Duodenal mucosa (tissue), 2 donors: ENCODE data around the gene KSR1.
"Not testable (repeated sequence)": the region's sequence is repeated elsewhere in the genome, so short reads cannot be mapped to it uniquely, and the experiment has no call there.

ENCODE experiments used
- H3K27ac ChIP-seq: one replicate; pipeline ENCODE4 v1.7.0; 2013; ENCODE audit warnings: low read depth, low read length
- H3K27me3 ChIP-seq, 2 donors: one replicate each; pipeline ENCODE4 v1.7.0; 2013; ENCODE audit warnings: low read length in 2 of 2, control low read depth in 1 of 2; ENCODE audit not compliant: insufficient read depth in 2 of 2, control insufficient read depth in 1 of 2
- H3K36me3 ChIP-seq, 2 donors: one replicate each; pipeline ENCODE4 v1.7.0; 2013; ENCODE audit warnings: low read length in 2 of 2, control low read depth in 1 of 2; ENCODE audit not compliant: insufficient read depth in 2 of 2, control insufficient read depth in 1 of 2
- H3K4me1 ChIP-seq, 2 donors: one replicate each; pipeline ENCODE4 v1.7.0; 2013; ENCODE audit warnings: low read length in 2 of 2, control low read depth in 1 of 2; ENCODE audit not compliant: insufficient read depth in 2 of 2, control insufficient read depth in 1 of 2
- H3K4me3 ChIP-seq, 2 donors: one replicate each; pipeline ENCODE4 v1.7.0; 2013; ENCODE audit warnings: low read length in 2 of 2, low read depth in 1 of 2
- H3K9ac ChIP-seq, 2 donors: one replicate each; pipeline ENCODE4 v1.7.0; 2013; ENCODE audit warnings: low read length in 2 of 2, low read depth in 1 of 2
- H3K9me3 ChIP-seq, 2 donors: one replicate each; pipeline ENCODE4 v1.7.0; 2013; ENCODE audit warnings: low read length in 2 of 2, control low read depth in 1 of 2; ENCODE audit not compliant: control insufficient read depth in 1 of 2

KSR1 gene

GRCh38 chr17:27660436-27660835, 204.2 kb downstream of the KSR1 start:
- Histone ChIP-seq H3K4me3 (no peak overlapping the region), H3K27me3 (no peaks in the 10 kb centered on the region), H3K9me3 (no peaks in the 10 kb centered on the region), H3K9ac (no peak overlapping the region), H3K36me3 (no peaks in the 10 kb centered on the region), H3K4me1 (no peaks in the 10 kb centered on the region), H3K27ac (no peak overlapping the region)

- Histone ChIP-seq H3K27ac (no peak overlapping the region), H3K9ac (no peak overlapping the region), H3K9me3 (no peaks in the 10 kb centered on the region), H3K4me3 (no peak overlapping the region), H3K4me1 (no peaks in the 10 kb centered on the region), H3K27me3 (no peaks in the 10 kb centered on the region), H3K36me3 (no peaks in the 10 kb centered on the region)
Measured at GRCh38 chr17:27663936-27664605, 207.8 kb downstream of the KSR1 start.

GRCh38 chr17:27664606-27664965, 208.3 kb downstream of the KSR1 start:
- no peak overlapping the region for H3K9ac ChIP-seq
- H3K27ac ChIP-seq, result no peak overlapping the region
- no peaks in the 10 kb centered on the region for H3K4me1 ChIP-seq
- no peaks in the 10 kb centered on the region for H3K36me3 ChIP-seq
- no peaks in the 10 kb centered on the region for H3K9me3 ChIP-seq
- H3K4me3 ChIP-seq, result no peak overlapping the region
- no peaks in the 10 kb centered on the region for H3K27me3 ChIP-seq

- Histone ChIP-seq H3K36me3 (no peaks in the 10 kb centered on the region), H3K4me3 (no peak overlapping the region), H3K9ac (no peak overlapping the region), H3K9me3 (no peaks in the 10 kb centered on the region), H3K27me3 (no peaks in the 10 kb centered on the region), H3K27ac (no peak overlapping the region), H3K4me1 (no peaks in the 10 kb centered on the region)
Measured at GRCh38 chr17:27665549-27665948, 209.3 kb downstream of the KSR1 start.

GRCh38 chr17:27666270-27666669, 210.0 kb downstream of the KSR1 start:
- H3K9ac ChIP-seq, H3K4me1 ChIP-seq, H3K27me3 ChIP-seq, H3K4me3 ChIP-seq, H3K27ac ChIP-seq, H3K9me3 ChIP-seq, H3K36me3 ChIP-seq: not testable (repeated sequence)

GRCh38 chr17:27666831-27667560, 210.7 kb downstream of the KSR1 start:
- Histone ChIP-seq H3K9ac (no peak overlapping the region), H3K4me1 (no peaks in the 10 kb centered on the region), H3K4me3 (no peak overlapping the region), H3K27me3 (no peaks in the 10 kb centered on the region), H3K27ac (no peak overlapping the region), H3K36me3 (no peaks in the 10 kb centered on the region), H3K9me3 (no peaks in the 10 kb centered on the region)

GRCh38 chr17:27667656-27668487, 211.6 kb downstream of the KSR1 start:
- H3K9me3 ChIP-seq, result no peaks in the 10 kb centered on the region
- no peaks in the 10 kb centered on the region for H3K4me1 ChIP-seq
- no peak overlapping the region for H3K4me3 ChIP-seq
- H3K9ac ChIP-seq, result no peak overlapping the region
- H3K36me3 ChIP-seq, result no peaks in the 10 kb centered on the region
- H3K27ac ChIP-seq, result no peak overlapping the region
- H3K27me3 ChIP-seq, result no peaks in the 10 kb centered on the region

- Histone ChIP-seq H3K27me3 (no peaks in the 10 kb centered on the region), H3K27ac (no peak overlapping the region), H3K9me3 (no peaks in the 10 kb centered on the region), H3K4me3 (no peak overlapping the region), H3K4me1 (no peaks in the 10 kb centered on the region), H3K9ac (no peak overlapping the region), H3K36me3 (no peaks in the 10 kb centered on the region)
Measured at GRCh38 chr17:27668488-27668823, 212.2 kb downstream of the KSR1 start.

GRCh38 chr17:27669136-27669535, 212.9 kb downstream of the KSR1 start:
- no peak overlapping the region for H3K4me3 ChIP-seq
- H3K36me3 ChIP-seq, result no peaks in the 10 kb centered on the region

GRCh38 chr17:27669850-27670249, 213.6 kb downstream of the KSR1 start:
- Histone ChIP-seq H3K4me3 (no peak overlapping the region), H3K4me1 (no peaks in the 10 kb centered on the region), H3K27ac (no peak overlapping the region), H3K27me3 (no peaks in the 10 kb centered on the region), H3K36me3 (no peaks in the 10 kb centered on the region), H3K9me3 (no peaks in the 10 kb centered on the region), H3K9ac (no peak overlapping the region)

More at GRCh38 chr17:27669136-27669535, 212.9 kb downstream of the KSR1 start:
- no peaks in the 10 kb centered on the region for H3K4me1 ChIP-seq
- no peaks in the 10 kb centered on the region for H3K27me3 ChIP-seq
- no peak overlapping the region for H3K27ac ChIP-seq
- no peaks in the 10 kb centered on the region for H3K9me3 ChIP-seq
- no peak overlapping the region for H3K9ac ChIP-seq
